Astrocyte (in vitro differentiated cells and primary cell): ENCODE results near the gene SCAANT1. TPM values are rescaled to one million over a fixed set of nuclear protein-coding genes. Genes with fewer than 3 reads are reported as not detected.

Experiments used
- DNase-seq: peaks from one replicate; pipeline ENCODE4 v3.0.0-alpha.2; 2010; ENCODE audit warnings: low read depth
- FAIRE-seq: peaks from 2 replicates; lab custom pipeline; 2011; peaks lifted over from hg19 to GRCh38; lab: Jason Lieb, UNC
- H2AFZ ChIP-seq: 2 replicates; pipeline ENCODE4 v1.6.0; 2012; ENCODE audit warnings: low read depth, low read length, inconsistent platforms
- H3K27ac ChIP-seq: 2 replicates; pipeline ENCODE4 v1.5.1; 2011; ENCODE audit warnings: low read depth, low read length, inconsistent platforms
- H3K27me3 ChIP-seq: 2 replicates; pipeline ENCODE4 v1.6.0; 2011; ENCODE audit warnings: low read length, inconsistent platforms; ENCODE audit not compliant: insufficient read depth
- H3K36me3 ChIP-seq: 2 replicates; pipeline ENCODE4 v1.5.1; 2011; ENCODE audit warnings: low read length, inconsistent platforms; ENCODE audit not compliant: insufficient read depth
- H3K4me1 ChIP-seq: 2 replicates; pipeline ENCODE4 v1.5.1; 2011; ENCODE audit warnings: low read length, inconsistent platforms; ENCODE audit not compliant: insufficient read depth
- H3K4me2 ChIP-seq: 2 replicates; pipeline ENCODE4 v1.6.0; 2012; ENCODE audit warnings: low read length, inconsistent platforms
- H3K4me3 ChIP-seq: 2 replicates; pipeline ENCODE4 v1.5.1; 2011; ENCODE audit warnings: low read depth, mild to moderate bottlenecking, low read length, inconsistent platforms; ENCODE audit not compliant: insufficient read depth
- H3K79me2 ChIP-seq: 2 replicates; pipeline ENCODE4 v1.6.0; 2012; ENCODE audit warnings: mild to moderate bottlenecking, low read length, inconsistent platforms; ENCODE audit not compliant: insufficient read depth
- H3K9ac ChIP-seq: 2 replicates; pipeline ENCODE4 v1.6.0; 2012; ENCODE audit warnings: mild to moderate bottlenecking, low read length, inconsistent platforms
- H3K9me3 ChIP-seq: 2 replicates; pipeline ENCODE4 v1.5.1; 2012; ENCODE audit warnings: low read depth, mild to moderate bottlenecking, low read length, inconsistent platforms; ENCODE audit not compliant: insufficient read depth
- H4K20me1 ChIP-seq: 2 replicates; pipeline ENCODE4 v1.6.0; 2012; ENCODE audit warnings: low read length, inconsistent platforms; ENCODE audit not compliant: insufficient read depth
- H3K27ac Mint-ChIP-seq: one replicate; pipeline ENCODE4 v1.8.0; 2021; ENCODE audit warnings: mild to moderate bottlenecking, mixed read lengths; ENCODE audit not compliant: unreplicated experiment
- H3K27me3 Mint-ChIP-seq: one replicate; pipeline ENCODE4 v1.8.0; 2021; ENCODE audit warnings: low read depth, mixed read lengths; ENCODE audit not compliant: unreplicated experiment
- H3K36me3 Mint-ChIP-seq: one replicate; pipeline ENCODE4 v1.8.0; 2021; ENCODE audit warnings: low read depth, mixed read lengths; ENCODE audit not compliant: unreplicated experiment
- H3K4me1 Mint-ChIP-seq: one replicate; pipeline ENCODE4 v1.8.0; 2021; ENCODE audit warnings: low read depth, mixed read lengths; ENCODE audit not compliant: unreplicated experiment
- H3K4me3 Mint-ChIP-seq: one replicate; pipeline ENCODE4 v1.8.0; 2021; ENCODE audit warnings: mild to moderate bottlenecking, moderate library complexity, mixed read lengths; ENCODE audit not compliant: unreplicated experiment
- H3K9me3 Mint-ChIP-seq: one replicate; pipeline ENCODE4 v1.8.0; 2021; ENCODE audit warnings: mild to moderate bottlenecking, mixed read lengths; ENCODE audit not compliant: unreplicated experiment
- CTCF ChIP-seq: IDR thresholded peaks from 2 replicates; pipeline ENCODE4 v1.5.1; 2011; ENCODE audit warnings: low read depth, mild to moderate bottlenecking, inconsistent platforms, low read length, moderate library complexity; ENCODE audit not compliant: insufficient read depth
- EZH2 ChIP-seq: IDR thresholded peaks from 2 replicates; pipeline ENCODE4 v1.6.1; 2012; ENCODE audit warnings: mild to moderate bottlenecking, low read length, inconsistent platforms; ENCODE audit not compliant: insufficient read depth
- total RNA-seq: library from RNA; stranded (reverse); gene quantifications from 2 replicates; pipeline ENCODE4 v1.2.1, GENCODE V29; 2021

Gene SCAANT1
- total RNA-seq, 1 donor from 2014 or later: not detected

GRCh38 chr3:63937661-63938651 is 25.8 kb upstream of the SCAANT1 start:
- no peaks in the 10 kb centered on the region for H3K27me3 Mint-ChIP-seq
- Histone ChIP-seq H4K20me1 (peaks cover 98% of the 10 kb centered on the region), H2AFZ (no peak overlapping the region), H3K36me3 (peaks cover 4% of the 10 kb centered on the region), H3K4me1 (peaks cover 16% of the 10 kb centered on the region), H3K9ac (no peak overlapping the region), H3K9me3 (no peaks in the 10 kb centered on the region), H3K4me2 (no peak overlapping the region), H3K27me3 (no peaks in the 10 kb centered on the region), H3K79me2 (peaks cover 67% of the 10 kb centered on the region), H3K4me3 (no peak overlapping the region), H3K27ac (no peak overlapping the region)
- no peak overlapping the region for H3K27ac Mint-ChIP-seq
- H3K9me3 Mint-ChIP-seq: no peaks in the 10 kb centered on the region
- peaks cover 3% of the 10 kb centered on the region for H3K36me3 Mint-ChIP-seq
- DNase-seq (no peak), FAIRE-seq (no peak)
- TF ChIP-seq EZH2 (no peak), CTCF (no peak)
- no peak overlapping the region for H3K4me3 Mint-ChIP-seq
- peaks cover 31% of the 10 kb centered on the region for H3K4me1 Mint-ChIP-seq

GRCh38 chr3:63936925-63937324 is 24.7 kb upstream of the SCAANT1 start:
- Mint-ChIP-seq H3K4me1 (peaks cover 31% of the 10 kb centered on the region), H3K27me3 (no peaks in the 10 kb centered on the region), H3K36me3 (peaks cover 2% of the 10 kb centered on the region), H3K27ac (no peak overlapping the region), H3K9me3 (no peaks in the 10 kb centered on the region), H3K4me3 (no peak overlapping the region)
- H3K4me1 ChIP-seq: peaks cover 16% of the 10 kb centered on the region
- H3K36me3 ChIP-seq: peaks cover 4% of the 10 kb centered on the region
- H3K9me3 ChIP-seq: no peaks in the 10 kb centered on the region
- DNase-seq (no peak), FAIRE-seq (no peak)
- peaks cover 67% of the 10 kb centered on the region for H3K79me2 ChIP-seq
- H3K4me2 ChIP-seq: no peak overlapping the region
- no peak overlapping the region for H3K4me3 ChIP-seq
- no peak overlapping the region for H3K27ac ChIP-seq
- H4K20me1 ChIP-seq: peaks cover 98% of the 10 kb centered on the region
- TF ChIP-seq EZH2 (no peak), CTCF (no peak)
- no peak overlapping the region for H3K9ac ChIP-seq
- H3K27me3 ChIP-seq: no peaks in the 10 kb centered on the region
- H2AFZ ChIP-seq: no peak overlapping the region
